Measurements from ENCODE around the gene PSG6. TPM values are rescaled to one million over a fixed set of nuclear protein-coding genes. Genes with fewer than 3 reads are reported as not detected.
"Not testable (repeated sequence)": the region's sequence is repeated elsewhere in the genome, so short reads cannot be mapped to it uniquely, and the experiment has no call there.

PSG6 gene
- total RNA-seq, 2 experiments from 2014 or later, result not detected

GRCh38 chr19:42874136-42874535 lies 43.6 kb downstream of the PSG6 start:
- intact Hi-C loops (cut with DNase I, micrococcal nuclease); H3K4me1 Mint-ChIP-seq (ENCODE audit: low read depth); CTCF ChIA-PET; H3K27me3 ChIP-seq (ENCODE audit: control insufficient read depth in 1 of 2, insufficient read depth in 2 of 2, low read length in 2 of 2); ATAC-seq (ENCODE audit: poor library complexity); H3K9me3 ChIP-seq (ENCODE audit: control insufficient read depth in 1 of 2, insufficient read depth in 1 of 2, low read length in 2 of 2); POLR2A ChIA-PET; H3K27ac Mint-ChIP-seq; H3K36me3 ChIP-seq (ENCODE audit: insufficient read depth, low read length); H3K4me3 Mint-ChIP-seq; H3K4me1 ChIP-seq (ENCODE audit: insufficient read depth, low read length); H3K9me3 Mint-ChIP-seq; H3K36me3 Mint-ChIP-seq (ENCODE audit: low read depth); DNase-seq; H3K27ac ChIP-seq (ENCODE audit: low read depth in 1 of 2, low read length in 2 of 2); H3K4me3 ChIP-seq (ENCODE audit: low read length): not testable (repeated sequence)
- H3K27me3 Mint-ChIP-seq, result peaks cover 16% of the 10 kb centered on the region

GRCh38 chr19:42872608-42873007 lies 45.1 kb downstream of the PSG6 start:
- Histone ChIP-seq H3K27ac (ENCODE audit: low read depth in 1 of 2, low read length in 2 of 2) (no peak overlapping the region), H3K4me1 (ENCODE audit: insufficient read depth, low read length) (no peaks in the 10 kb centered on the region), H3K36me3 (ENCODE audit: insufficient read depth, low read length) (no peaks in the 10 kb centered on the region), H3K9me3 (ENCODE audit: control insufficient read depth in 1 of 2, insufficient read depth in 1 of 2, low read length in 2 of 2) (no peaks in the 10 kb centered on the region), H3K4me3 (ENCODE audit: low read length) (no peak overlapping the region), H3K27me3 (ENCODE audit: control insufficient read depth in 1 of 2, insufficient read depth in 2 of 2, low read length in 2 of 2) (no peaks in the 10 kb centered on the region)
- intact Hi-C loops (cut with DNase I, micrococcal nuclease), result no loop called here
- DNase-seq, result no peak
- Mint-ChIP-seq H3K4me1 (ENCODE audit: low read depth) (no peaks in the 10 kb centered on the region), H3K4me3 (no peak overlapping the region), H3K9me3 (no peaks in the 10 kb centered on the region), H3K27ac (no peak overlapping the region), H3K36me3 (ENCODE audit: low read depth) (no peaks in the 10 kb centered on the region), H3K27me3 (peaks cover 16% of the 10 kb centered on the region)
- ChIA-PET POLR2A (no interaction called here), CTCF (no interaction called here)
- TF ChIP-seq CTCF (IDR thresholded peaks at IDR 0.05), result no peak
- ATAC-seq (ENCODE audit: poor library complexity), result no peak

- ChIA-PET CTCF (no interaction called here), POLR2A (no interaction called here)
- Histone ChIP-seq H3K9me3 (ENCODE audit: control insufficient read depth in 1 of 2, insufficient read depth in 1 of 2, low read length in 2 of 2) (no peaks in the 10 kb centered on the region), H3K27me3 (ENCODE audit: control insufficient read depth in 1 of 2, insufficient read depth in 2 of 2, low read length in 2 of 2) (no peaks in the 10 kb centered on the region), H3K27ac (ENCODE audit: low read depth in 1 of 2, low read length in 2 of 2) (no peak overlapping the region), H3K4me3 (ENCODE audit: low read length) (no peak overlapping the region), H3K4me1 (ENCODE audit: insufficient read depth, low read length) (no peaks in the 10 kb centered on the region), H3K36me3 (ENCODE audit: insufficient read depth, low read length) (no peaks in the 10 kb centered on the region)
- Mint-ChIP-seq H3K27me3 (peaks cover 4% of the 10 kb centered on the region), H3K36me3 (ENCODE audit: low read depth) (no peaks in the 10 kb centered on the region), H3K4me3 (no peak overlapping the region), H3K9me3 (no peaks in the 10 kb centered on the region), H3K4me1 (ENCODE audit: low read depth) (no peaks in the 10 kb centered on the region), H3K27ac (no peak overlapping the region)
- intact Hi-C loops (cut with DNase I, micrococcal nuclease), result no loop called here
- TF ChIP-seq CTCF (IDR thresholded peaks at IDR 0.05), result no peak
- no peak for DNase-seq
- ATAC-seq (ENCODE audit: poor library complexity), result no peak
Observed at GRCh38 chr19:42857544-42857867, 60.2 kb downstream of the PSG6 start.

- H3K36me3 ChIP-seq (ENCODE audit: insufficient read depth, low read length); H3K36me3 Mint-ChIP-seq (ENCODE audit: low read depth); H3K9me3 Mint-ChIP-seq; H3K4me1 ChIP-seq (ENCODE audit: insufficient read depth, low read length); ATAC-seq (ENCODE audit: poor library complexity); CTCF ChIA-PET; H3K27me3 ChIP-seq (ENCODE audit: control insufficient read depth in 1 of 2, insufficient read depth in 2 of 2, low read length in 2 of 2); H3K27me3 Mint-ChIP-seq; H3K27ac Mint-ChIP-seq; H3K27ac ChIP-seq (ENCODE audit: low read depth in 1 of 2, low read length in 2 of 2); H3K9me3 ChIP-seq (ENCODE audit: control insufficient read depth in 1 of 2, insufficient read depth in 1 of 2, low read length in 2 of 2); H3K4me3 Mint-ChIP-seq; POLR2A ChIA-PET; H3K4me3 ChIP-seq (ENCODE audit: low read length); H3K4me1 Mint-ChIP-seq (ENCODE audit: low read depth); intact Hi-C loops (cut with DNase I, micrococcal nuclease): not testable (repeated sequence)
- DNase-seq, result peak in 6 of 14 experiments; percentile 1 to 22 (median 8)
- TF ChIP-seq CTCF (IDR thresholded peaks at IDR 0.05), result peak; percentile 54
Observed at GRCh38 chr19:42856866-42857543, 60.7 kb downstream of the PSG6 start.

- H3K4me1 Mint-ChIP-seq (ENCODE audit: low read depth); ATAC-seq (ENCODE audit: poor library complexity); H3K9me3 ChIP-seq (ENCODE audit: control insufficient read depth in 1 of 2, insufficient read depth in 1 of 2, low read length in 2 of 2); CTCF ChIA-PET; H3K9me3 Mint-ChIP-seq; H3K27me3 ChIP-seq (ENCODE audit: control insufficient read depth in 1 of 2, insufficient read depth in 2 of 2, low read length in 2 of 2); H3K27me3 Mint-ChIP-seq; H3K36me3 ChIP-seq (ENCODE audit: insufficient read depth, low read length); H3K27ac Mint-ChIP-seq; POLR2A ChIA-PET; H3K4me3 Mint-ChIP-seq; H3K4me3 ChIP-seq (ENCODE audit: low read length); H3K36me3 Mint-ChIP-seq (ENCODE audit: low read depth); intact Hi-C loops (cut with DNase I, micrococcal nuclease); H3K27ac ChIP-seq (ENCODE audit: low read depth in 1 of 2, low read length in 2 of 2); DNase-seq; H3K4me1 ChIP-seq (ENCODE audit: insufficient read depth, low read length): not testable (repeated sequence)
Observed at GRCh38 chr19:42854745-42855144, 62.9 kb downstream of the PSG6 start.

All from CD4-positive, alpha-beta T cell (primary cell).